HG03108 (cell line): Measurements from ENCODE around the gene CLIP1.
"Not testable (repeated sequence)": the region's sequence is repeated elsewhere in the genome, so short reads cannot be mapped to it uniquely, and the experiment has no call there.

Experiments used
- ATAC-seq: cut with Tn5 transposase; IDR thresholded peaks from one replicate; pipeline ENCODE4 v1.9.1; 2021; ENCODE audit warnings: moderate library complexity; ENCODE audit not compliant: unreplicated experiment

Gene CLIP1

DNA sequence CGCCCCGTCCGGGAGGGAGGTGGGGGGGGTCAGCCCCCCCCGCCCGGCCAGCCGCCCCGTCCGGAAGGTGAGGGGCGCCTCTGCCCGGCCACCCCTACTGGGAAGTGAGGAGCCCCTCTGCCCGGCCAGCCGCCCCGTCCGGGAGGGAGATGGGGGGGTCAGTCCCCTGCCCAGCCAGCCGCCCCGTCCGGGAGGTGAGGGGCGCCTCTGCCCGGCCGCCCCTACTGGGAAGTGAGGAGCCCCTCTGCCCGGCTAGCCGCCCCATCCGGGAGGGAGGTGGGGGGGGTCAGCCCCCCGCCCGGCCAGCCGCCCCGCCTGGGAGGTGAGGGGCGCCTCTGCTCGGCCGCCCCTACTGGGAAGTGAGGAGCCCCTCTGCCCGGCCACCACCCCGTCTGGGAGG, 64.9 kb downstream of the CLIP1 start:
- ATAC-seq: not testable (repeated sequence)

- ATAC-seq: not testable (repeated sequence)
Observed at GRCh38 chr12:122356991-122357390, 65.5 kb downstream of the CLIP1 start.

DNA sequence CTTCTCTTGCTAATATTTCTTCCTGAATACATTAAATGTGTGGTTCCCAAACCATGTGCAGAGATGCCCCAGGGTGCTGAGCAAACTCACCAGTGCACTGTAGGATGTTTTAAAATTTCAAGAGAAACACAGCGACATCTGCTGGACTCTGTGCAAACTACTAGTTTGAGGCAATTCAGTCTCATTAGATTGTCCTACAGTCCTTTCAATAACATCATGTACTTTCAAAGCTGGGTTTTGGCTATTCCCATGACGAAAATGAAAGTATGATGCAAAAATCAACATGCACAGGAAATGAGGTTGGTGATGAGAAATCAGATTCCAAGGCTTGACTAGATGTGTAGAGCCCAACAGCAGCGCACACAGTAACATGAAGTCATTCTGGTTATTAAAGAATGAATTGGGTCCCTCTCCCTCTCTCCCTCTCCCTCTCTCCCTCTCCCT, 66.3 kb downstream of the CLIP1 start:
- no peak for ATAC-seq

DNA sequence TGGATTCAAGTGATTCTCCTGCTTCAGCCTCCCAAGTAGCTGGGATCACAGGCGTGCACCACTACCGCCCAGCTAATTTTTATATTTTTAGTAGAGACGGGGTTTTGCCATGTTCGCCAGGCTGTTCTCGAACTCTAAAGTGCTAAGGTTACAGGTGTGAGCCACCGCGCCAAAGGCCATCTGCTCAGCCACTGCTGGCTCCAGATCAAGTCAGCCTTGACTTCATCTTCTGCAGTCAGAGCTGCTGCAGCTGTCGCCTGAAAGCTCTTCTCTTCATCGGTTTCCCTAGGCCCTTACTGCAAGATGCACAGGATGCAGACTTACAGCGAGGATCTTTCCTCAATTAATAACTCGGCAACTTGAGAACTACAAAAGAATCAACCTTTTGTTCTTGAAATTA, 66.8 kb downstream of the CLIP1 start:
- ATAC-seq: no peak

- no peak for ATAC-seq
Observed at GRCh38 chr12:122354958-122355641, 67.4 kb downstream of the CLIP1 start.

GRCh38 chr12:122352394-122352793, 70.1 kb downstream of the CLIP1 start:
- no peak for ATAC-seq

DNA sequence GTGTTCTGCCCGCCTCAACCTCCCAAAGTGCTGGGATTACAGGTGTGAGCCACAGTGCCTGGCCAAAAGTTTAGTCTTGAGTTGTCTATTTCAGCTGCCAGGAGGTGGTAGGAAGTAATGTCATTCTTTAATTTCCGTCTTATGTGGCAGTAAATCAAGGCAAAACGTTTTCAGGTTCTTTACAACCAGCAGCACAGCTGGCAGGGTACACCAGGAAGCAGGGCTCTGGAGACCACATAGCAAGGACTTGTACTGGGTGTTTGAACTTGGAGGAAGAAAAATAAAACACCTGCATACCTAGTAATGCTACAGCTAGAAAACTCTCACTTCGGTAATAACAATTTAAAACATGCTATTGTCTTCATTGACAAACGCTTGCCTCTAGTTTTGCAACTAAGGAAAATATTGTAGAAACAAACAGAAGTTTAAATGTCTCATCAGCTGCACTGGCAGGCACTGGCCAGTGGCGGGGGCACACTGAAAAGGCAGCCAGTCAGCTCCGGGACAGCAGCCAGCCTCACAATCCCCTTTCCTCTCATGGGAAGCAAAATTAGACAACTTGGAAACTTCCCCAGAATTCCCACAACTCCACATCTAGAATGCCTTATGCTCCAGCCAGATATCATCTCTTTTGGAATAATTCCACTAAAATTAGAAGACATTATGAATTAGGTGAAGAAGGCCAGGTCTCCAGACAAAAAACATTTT, 72.2 kb downstream of the CLIP1 start:
- no peak for ATAC-seq

GRCh38 chr12:122349078-122349477, 73.4 kb downstream of the CLIP1 start:
- no peak for ATAC-seq

DNA sequence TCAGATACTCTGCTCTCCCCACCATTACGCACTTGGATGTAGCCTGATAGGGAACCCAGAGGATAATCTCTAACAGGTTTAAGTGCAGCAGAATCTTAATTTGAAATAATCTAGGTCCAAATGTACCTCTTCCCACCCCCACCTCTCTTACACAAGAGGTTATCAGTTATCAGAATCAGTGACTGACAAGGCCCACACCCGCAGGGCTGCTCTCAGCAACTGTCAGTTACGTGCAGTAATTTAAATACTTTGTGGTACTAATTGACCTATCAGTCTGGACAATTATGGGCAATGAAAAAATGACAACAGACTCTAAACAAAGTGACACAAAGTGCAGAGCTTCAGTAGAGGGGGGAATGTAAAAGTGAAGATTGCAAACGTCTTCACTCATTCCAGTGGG, 74.0 kb downstream of the CLIP1 start:
- ATAC-seq: no peak

GRCh38 chr12:122346054-122346453, 76.4 kb downstream of the CLIP1 start:
- ATAC-seq: no peak

DNA sequence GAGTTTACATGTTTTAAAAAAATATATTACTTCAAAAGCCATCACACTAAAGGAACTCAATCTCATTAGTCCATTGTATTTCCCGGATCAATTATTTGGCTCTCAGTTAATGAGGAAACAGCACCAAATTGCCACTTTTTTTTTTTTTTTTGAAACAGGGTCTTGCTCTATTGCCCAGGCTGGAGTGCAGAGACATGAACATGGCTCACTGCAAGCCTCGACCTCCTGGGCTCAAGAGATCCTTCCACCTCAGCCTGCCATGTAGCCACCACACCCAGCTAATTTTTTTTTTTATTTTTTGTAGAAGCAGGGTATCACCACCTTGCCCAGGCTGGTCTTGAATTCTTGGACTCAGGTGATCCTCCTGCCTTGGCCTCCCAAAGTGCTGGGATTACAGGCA, 77.4 kb downstream of the CLIP1 start:
- no peak for ATAC-seq

- no peak for ATAC-seq
Observed at GRCh38 chr12:122336015-122336946, 86.2 kb downstream of the CLIP1 start.

DNA sequence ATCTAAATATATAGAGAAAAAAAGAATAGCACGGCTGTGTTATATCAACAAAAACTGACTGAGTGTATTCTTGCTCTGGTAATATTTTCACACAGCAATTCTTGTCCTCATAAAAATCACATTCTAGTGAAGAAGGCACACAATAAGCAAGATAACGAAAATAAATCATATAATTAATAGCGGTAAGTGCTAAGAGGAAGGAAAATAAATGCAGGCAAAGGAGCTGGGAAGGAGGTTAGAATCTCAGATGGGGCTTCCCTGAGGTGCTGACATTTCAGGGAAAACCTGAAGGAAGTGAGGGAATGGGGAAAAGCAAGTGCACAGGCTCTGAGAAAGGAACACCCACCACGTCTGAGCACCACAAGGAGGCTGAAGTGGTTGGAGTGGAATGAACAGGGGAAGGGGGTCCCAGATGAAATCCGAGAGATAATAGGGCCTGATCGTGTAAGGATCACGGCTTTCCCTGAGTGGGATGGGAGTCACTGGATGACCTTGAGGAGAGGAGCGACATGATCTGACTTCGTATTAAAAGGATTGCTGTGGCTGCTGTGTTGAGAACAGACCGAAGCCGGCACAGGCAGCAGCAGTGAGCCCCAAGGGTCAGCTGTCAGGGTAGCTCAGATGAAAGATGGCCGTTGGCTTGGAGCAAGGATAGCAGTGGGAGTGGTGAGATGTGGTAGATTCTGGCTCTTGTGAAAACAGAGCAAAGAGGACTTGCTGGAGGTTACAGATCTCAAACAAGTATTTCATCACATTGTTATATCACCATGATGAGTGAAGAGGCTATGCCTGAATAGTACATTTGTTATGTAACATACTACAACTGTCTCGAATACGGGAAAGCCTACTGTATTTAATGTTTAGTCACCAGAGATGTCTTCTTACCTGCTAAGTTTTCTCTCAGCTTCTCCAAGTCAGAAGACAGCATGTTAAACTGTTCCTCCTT, 89.1 kb downstream of the CLIP1 start:
- ATAC-seq: no peak

GRCh38 chr12:122327494-122328385, 94.7 kb downstream of the CLIP1 start:
- no peak for ATAC-seq

DNA sequence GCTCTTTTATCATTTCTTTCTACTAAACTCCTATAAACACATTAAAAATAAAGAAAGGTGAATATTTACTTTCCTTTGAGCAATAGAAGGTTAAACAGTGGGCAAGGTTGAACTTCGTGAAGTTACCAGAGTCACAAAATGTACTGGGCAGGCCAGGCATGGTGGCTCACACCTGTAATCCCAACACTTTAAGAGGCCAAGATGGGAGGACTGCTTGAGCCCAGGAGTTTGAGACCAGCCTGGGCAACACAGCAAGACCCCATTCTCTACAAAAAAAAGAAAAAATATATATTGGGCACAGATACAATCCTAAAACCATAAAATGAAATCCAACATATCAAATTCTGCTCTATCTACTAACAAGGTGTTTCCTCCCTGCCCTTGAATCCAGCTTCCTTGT, 95.5 kb downstream of the CLIP1 start:
- no peak for ATAC-seq

- no peak for ATAC-seq
Observed at GRCh38 chr12:122326586-122326985, 95.9 kb downstream of the CLIP1 start.

- ATAC-seq: no peak
Observed at GRCh38 chr12:122323311-122324019, 99.0 kb downstream of the CLIP1 start.

DNA sequence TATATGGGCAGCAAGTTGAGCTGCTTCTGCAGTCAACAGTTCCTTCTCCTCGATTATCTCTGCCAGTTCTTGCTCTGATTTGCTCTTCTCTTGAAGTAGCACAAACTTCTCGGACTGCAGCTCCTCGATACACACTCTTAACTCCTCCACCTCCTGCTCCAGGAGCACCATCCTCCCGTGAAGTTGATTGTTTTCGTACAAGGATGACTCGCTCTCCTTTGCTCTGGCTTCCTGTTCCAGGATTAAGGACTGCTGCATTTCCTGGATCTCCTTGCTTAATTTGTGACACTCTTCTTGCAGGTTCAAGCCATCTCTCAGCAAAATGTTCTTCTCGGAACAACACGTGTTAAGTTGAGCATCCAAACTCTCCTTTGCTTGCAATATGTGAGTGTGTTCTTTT, 100.0 kb downstream of the CLIP1 start:
- no peak for ATAC-seq
